ENCODE results near the gene PIEZO1.

GRCh38 chr16:88810166-88810911, 25.3 kb upstream of the PIEZO1 start:
- TF ChIP-seq, protein P1, sequence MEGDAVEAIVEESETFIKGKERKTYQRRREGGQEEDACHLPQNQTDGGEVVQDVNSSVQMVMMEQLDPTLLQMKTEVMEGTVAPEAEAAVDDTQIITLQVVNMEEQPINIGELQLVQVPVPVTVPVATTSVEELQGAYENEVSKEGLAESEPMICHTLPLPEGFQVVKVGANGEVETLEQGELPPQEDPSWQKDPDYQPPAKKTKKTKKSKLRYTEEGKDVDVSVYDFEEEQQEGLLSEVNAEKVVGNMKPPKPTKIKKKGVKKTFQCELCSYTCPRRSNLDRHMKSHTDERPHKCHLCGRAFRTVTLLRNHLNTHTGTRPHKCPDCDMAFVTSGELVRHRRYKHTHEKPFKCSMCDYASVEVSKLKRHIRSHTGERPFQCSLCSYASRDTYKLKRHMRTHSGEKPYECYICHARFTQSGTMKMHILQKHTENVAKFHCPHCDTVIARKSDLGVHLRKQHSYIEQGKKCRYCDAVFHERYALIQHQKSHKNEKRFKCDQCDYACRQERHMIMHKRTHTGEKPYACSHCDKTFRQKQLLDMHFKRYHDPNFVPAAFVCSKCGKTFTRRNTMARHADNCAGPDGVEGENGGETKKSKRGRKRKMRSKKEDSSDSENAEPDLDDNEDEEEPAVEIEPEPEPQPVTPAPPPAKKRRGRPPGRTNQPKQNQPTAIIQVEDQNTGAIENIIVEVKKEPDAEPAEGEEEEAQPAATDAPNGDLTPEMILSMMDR (IDR thresholded peaks at IDR 0.05) = no peak
- TF ChIP-seq POLR2AphosphoS5 (IDR thresholded peaks at IDR 0.05) (no peak), POLR2A (IDR thresholded peaks at IDR 0.05) (no peak)
